HepG2 (cell line): ENCODE measurements around the gene RAD17. TPM values are rescaled to one million over a fixed set of nuclear protein-coding genes. Genes with fewer than 3 reads are reported as not detected.

ENCODE experiments used
- ARID5B ChIP-seq: IDR thresholded peaks from 2 replicates; pipeline ENCODE4 v1.4.0; 2020; ENCODE audit warnings: mild to moderate bottlenecking, missing genetic modification reagents
- KAT7 ChIP-seq: IDR thresholded peaks from 2 replicates; pipeline ENCODE4 v1.6.1; 2018; ENCODE audit warnings: borderline replicate concordance, missing compliant biosample characterization
- KDM2A ChIP-seq: sonication (generic); formaldehyde crosslinking; IDR thresholded peaks from 2 replicates; pipeline ENCODE4 v1.4.0; 2020; ENCODE audit warnings: low read depth, missing genetic modification reagents, borderline replicate concordance
- KMT2A ChIP-seq: sonication (generic); formaldehyde crosslinking; IDR thresholded peaks from 2 replicates; pipeline ENCODE4 v1.4.0; 2020; ENCODE audit warnings: missing genetic modification reagents
- NR1H2 ChIP-seq: sonication (generic); formaldehyde crosslinking; IDR thresholded peaks from 2 replicates; pipeline ENCODE4 v1.8.1; 2022; ENCODE audit warnings: low read depth, missing genetic modification reagents, borderline replicate concordance
- NR2F6 ChIP-seq, 2 experiments: IDR thresholded peaks; 2 replicates each; pipeline ENCODE4 v1.6.1; 2016; ENCODE audit warnings: antibody characterized with exemption in 1 of 2, mild to moderate bottlenecking in 1 of 2
- PHF21A ChIP-seq: sonication (generic); formaldehyde crosslinking; IDR thresholded peaks from 2 replicates; pipeline ENCODE4 v1.5.0; 2020; ENCODE audit warnings: mild to moderate bottlenecking, missing genetic modification reagents
- PRPF4 ChIP-seq: fragments of 200-400 bp; formaldehyde crosslinking; IDR thresholded peaks from 2 replicates; pipeline ENCODE4 v1.6.1; 2016; ENCODE audit warnings: low read length, low read depth; ENCODE audit not compliant: poor library complexity, severe bottlenecking
- RNF2 ChIP-seq: fragments of 450-650 bp; conservative IDR thresholded peaks from 2 replicates; pipeline ENCODE4 v1.6.1; 2016; ENCODE audit warnings: low read depth
- SRY ChIP-seq: sonication (generic); formaldehyde crosslinking; IDR thresholded peaks from 2 replicates; pipeline ENCODE4 v1.8.0; 2022; ENCODE audit warnings: mild to moderate bottlenecking, missing genetic modification reagents
- TFDP1 ChIP-seq: IDR thresholded peaks from 2 replicates; pipeline ENCODE4 v1.6.1; 2016; ENCODE audit warnings: missing compliant biosample characterization, missing genetic modification reagents, borderline replicate concordance
- ZNF280B ChIP-seq: sonication (generic); formaldehyde crosslinking; IDR thresholded peaks from 2 replicates; pipeline ENCODE4 v1.5.0; 2020; ENCODE audit warnings: missing genetic modification reagents, mild to moderate bottlenecking, borderline replicate concordance
- ZNF629 ChIP-seq: sonication (generic); formaldehyde crosslinking; conservative IDR thresholded peaks from 2 replicates; pipeline ENCODE4 v1.5.0; 2020; ENCODE audit warnings: missing genetic modification reagents
- polyA plus RNA-seq, 8 experiments: library from polyadenylated mRNA; depleted of rRNA in 3 of 8; stranded (reverse) in 7 of 8; unstranded in 1 of 8; fragments of >200 nt; fragmentation: Illumina TruSeq in 4 of 8; extraction: Trizol in 4 of 8; gene quantifications; 2 replicates each; pipeline versions ENCODE4 v1.2.1 to v1.2.3, GENCODE V29; 2011 to 2016; ENCODE audit warnings: low read depth in 4 of 8, missing spikeins in 1 of 8, mixed read lengths in 1 of 8; ENCODE audit not compliant: insufficient read depth in 1 of 8
- total RNA-seq, 5 experiments: library from RNA; depleted of rRNA; stranded (reverse); fragments of >200 nt; fragmentation: Illumina TruSeq; extraction: Trizol; gene quantifications; 2 replicates each; pipeline ENCODE4 v1.2.3, GENCODE V29; 2016; ENCODE audit warnings: low read depth in 1 of 5
- TF ChIP-seq, protein P1 (sequence below): conservative IDR thresholded peaks from 2 replicates; pipeline ENCODE4 v1.6.1; 2018; ENCODE audit warnings: missing genetic modification reagents
- TF ChIP-seq, protein P2 (sequence below): sonication (generic); formaldehyde crosslinking; IDR thresholded peaks from 2 replicates; pipeline ENCODE4 v1.4.0; 2020; ENCODE audit warnings: missing genetic modification reagents
- TF ChIP-seq, protein P3 (sequence below): sonication (generic); formaldehyde crosslinking; IDR thresholded peaks from 2 replicates; pipeline ENCODE4 v1.8.1; 2022; ENCODE audit warnings: low read depth, mild to moderate bottlenecking, missing genetic modification reagents

RAD17 gene
- total and polyA plus RNA-seq, 2 of the 13 experiments (the other 11 are each of a cell fraction or from before 2014, with no cell fraction given), result 24.0 to 25.9 TPM

GRCh38 chr5:69414885-69415583 lies 45.4 kb downstream of the RAD17 start, which contains the start of gene MARVELD2 (continued):
- TF ChIP-seq TFDP1 (CRISPR knock-in tag), result peak; percentile 73; the same call in 1 of the 2 replicates
- TF ChIP-seq, protein P1, sequence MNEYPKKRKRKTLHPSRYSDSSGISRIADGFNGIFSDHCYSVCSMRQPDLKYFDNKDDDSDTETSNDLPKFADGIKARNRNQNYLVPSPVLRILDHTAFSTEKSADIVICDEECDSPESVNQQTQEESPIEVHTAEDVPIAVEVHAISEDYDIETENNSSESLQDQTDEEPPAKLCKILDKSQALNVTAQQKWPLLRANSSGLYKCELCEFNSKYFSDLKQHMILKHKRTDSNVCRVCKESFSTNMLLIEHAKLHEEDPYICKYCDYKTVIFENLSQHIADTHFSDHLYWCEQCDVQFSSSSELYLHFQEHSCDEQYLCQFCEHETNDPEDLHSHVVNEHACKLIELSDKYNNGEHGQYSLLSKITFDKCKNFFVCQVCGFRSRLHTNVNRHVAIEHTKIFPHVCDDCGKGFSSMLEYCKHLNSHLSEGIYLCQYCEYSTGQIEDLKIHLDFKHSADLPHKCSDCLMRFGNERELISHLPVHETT, result peak; percentile 82; the same call in 1 of the 2 replicates
- TF ChIP-seq NR2F6 (IDR thresholded peaks at IDR 0.05), result no peak
- no peak for TF ChIP-seq NR2F6 (CRISPR knock-in tag; IDR thresholded peaks at IDR 0.05)
- TF ChIP-seq, protein P2, sequence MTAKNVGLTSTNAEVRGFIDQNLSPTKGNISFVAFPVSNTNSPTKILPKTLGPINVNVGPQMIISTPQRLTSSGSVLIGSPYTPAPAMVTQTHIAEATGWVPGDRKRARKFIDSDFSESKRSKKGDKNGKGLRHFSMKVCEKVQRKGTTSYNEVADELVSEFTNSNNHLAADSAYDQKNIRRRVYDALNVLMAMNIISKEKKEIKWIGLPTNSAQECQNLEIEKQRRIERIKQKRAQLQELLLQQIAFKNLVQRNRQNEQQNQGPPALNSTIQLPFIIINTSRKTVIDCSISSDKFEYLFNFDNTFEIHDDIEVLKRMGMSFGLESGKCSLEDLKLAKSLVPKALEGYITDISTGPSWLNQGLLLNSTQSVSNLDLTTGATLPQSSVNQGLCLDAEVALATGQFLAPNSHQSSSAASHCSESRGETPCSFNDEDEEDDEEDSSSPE (CRISPR knock-in tag), result peak; percentile 68
- TF ChIP-seq NR1H2, result no peak
- TF ChIP-seq ZNF280B (CRISPR knock-in tag), result no peak
- peak; percentile 60; the same call in 1 of the 2 replicates for TF ChIP-seq RNF2
- peak; percentile 93 for TF ChIP-seq KDM2A (CRISPR knock-in tag)
- peak; percentile 16; the same call in 1 of the 2 replicates for TF ChIP-seq ZNF629 (CRISPR knock-in tag)
- TF ChIP-seq, protein P3, sequence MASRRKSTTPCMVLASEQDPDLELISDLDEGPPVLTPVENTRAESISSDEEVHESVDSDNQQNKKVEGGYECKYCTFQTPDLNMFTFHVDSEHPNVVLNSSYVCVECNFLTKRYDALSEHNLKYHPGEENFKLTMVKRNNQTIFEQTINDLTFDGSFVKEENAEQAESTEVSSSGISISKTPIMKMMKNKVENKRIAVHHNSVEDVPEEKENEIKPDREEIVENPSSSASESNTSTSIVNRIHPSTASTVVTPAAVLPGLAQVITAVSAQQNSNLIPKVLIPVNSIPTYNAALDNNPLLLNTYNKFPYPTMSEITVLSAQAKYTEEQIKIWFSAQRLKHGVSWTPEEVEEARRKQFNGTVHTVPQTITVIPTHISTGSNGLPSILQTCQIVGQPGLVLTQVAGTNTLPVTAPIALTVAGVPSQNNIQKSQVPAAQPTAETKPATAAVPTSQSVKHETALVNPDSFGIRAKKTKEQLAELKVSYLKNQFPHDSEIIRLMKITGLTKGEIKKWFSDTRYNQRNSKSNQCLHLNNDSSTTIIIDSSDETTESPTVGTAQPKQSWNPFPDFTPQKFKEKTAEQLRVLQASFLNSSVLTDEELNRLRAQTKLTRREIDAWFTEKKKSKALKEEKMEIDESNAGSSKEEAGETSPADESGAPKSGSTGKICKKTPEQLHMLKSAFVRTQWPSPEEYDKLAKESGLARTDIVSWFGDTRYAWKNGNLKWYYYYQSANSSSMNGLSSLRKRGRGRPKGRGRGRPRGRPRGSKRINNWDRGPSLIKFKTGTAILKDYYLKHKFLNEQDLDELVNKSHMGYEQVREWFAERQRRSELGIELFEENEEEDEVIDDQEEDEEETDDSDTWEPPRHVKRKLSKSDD (CRISPR knock-in tag), result peak; percentile 17; the same call in 1 of the 2 replicates
- TF ChIP-seq PRPF4, result peak; percentile 43
- no peak for TF ChIP-seq KAT7 (CRISPR knock-in tag)
- TF ChIP-seq PHF21A (CRISPR knock-in tag), result peak; percentile 80
- peak; percentile 19; the same call in 1 of the 2 replicates for TF ChIP-seq KMT2A (CRISPR knock-in tag)
- TF ChIP-seq SRY (CRISPR knock-in tag), result peak; percentile 84; the same call in 1 of the 2 replicates
- TF ChIP-seq ARID5B, result peak; percentile 71
